Coronary artery (tissue), 2 donors: ENCODE results near the gene CACNA2D3.

Source experiments
- DNase-seq: peaks from one replicate; pipeline ENCODE4 v3.0.0-alpha.2; 2017; ENCODE audit warnings: low spot score
- H3K27ac ChIP-seq, 2 donors: fragments of 200-600 bp; sonication (generic); one replicate each; pipeline ENCODE4 v1.5.1; 2016 to 2019
- H3K4me3 ChIP-seq: fragments of 200-600 bp; sonication (generic); 2 replicates; pipeline ENCODE4 v1.5.1; 2016; ENCODE audit warnings: mild to moderate bottlenecking, moderate library complexity
- CTCF ChIP-seq: fragments of 200-600 bp; sonication (generic); IDR thresholded peaks from one replicate; pipeline ENCODE4 v1.5.1; 2019; ENCODE audit warnings: antibody characterized with exemption

Gene CACNA2D3

GRCh38 chr3:54339608-54340007 lies 217.3 kb downstream of the CACNA2D3 start:
- H3K4me3 ChIP-seq: no peak overlapping the region

GRCh38 chr3:54341811-54342210 lies 219.5 kb downstream of the CACNA2D3 start:
- no peak for TF ChIP-seq CTCF
- H3K27ac ChIP-seq: no peak overlapping the region
- no peak overlapping the region for H3K4me3 ChIP-seq
- DNase-seq: no peak

More at GRCh38 chr3:54339608-54340007, 217.3 kb downstream of the CACNA2D3 start:
- no peak overlapping the region for H3K27ac ChIP-seq
- TF ChIP-seq CTCF: no peak
- DNase-seq: no peak

- H3K4me3 ChIP-seq: no peak overlapping the region
- DNase-seq: peak; percentile 64
- no peak overlapping the region for H3K27ac ChIP-seq
- TF ChIP-seq CTCF: no peak
These were observed 220.3 kb downstream of the CACNA2D3 start for GRCh38 chr3:54342676-54343075.

- Histone ChIP-seq H3K4me3 (no peak overlapping the region), H3K27ac (no peak overlapping the region)
- TF ChIP-seq CTCF: no peak
- DNase-seq: peak; percentile 26
These were observed 221.1 kb downstream of the CACNA2D3 start for GRCh38 chr3:54343495-54343894.

GRCh38 chr3:54344601-54345231 lies 222.4 kb downstream of the CACNA2D3 start:
- peak; percentile 7 for DNase-seq
- Histone ChIP-seq H3K27ac (no peak overlapping the region), H3K4me3 (no peak overlapping the region)
- TF ChIP-seq CTCF: no peak

GRCh38 chr3:54345847-54346375 lies 223.6 kb downstream of the CACNA2D3 start:
- no peak for TF ChIP-seq CTCF
- no peak overlapping the region for H3K27ac ChIP-seq

GRCh38 chr3:54347060-54347459 lies 224.7 kb downstream of the CACNA2D3 start:
- TF ChIP-seq CTCF: no peak

More at GRCh38 chr3:54345847-54346375, 223.6 kb downstream of the CACNA2D3 start:
- DNase-seq: no peak
- H3K4me3 ChIP-seq: no peak overlapping the region

More at GRCh38 chr3:54347060-54347459, 224.7 kb downstream of the CACNA2D3 start:
- Histone ChIP-seq H3K4me3 (no peak overlapping the region), H3K27ac (no peak overlapping the region)
- no peak for DNase-seq
